ENCODE data around the gene UPP1. TPM values are rescaled to one million over a fixed set of nuclear protein-coding genes. Genes with fewer than 3 reads are reported as not detected.

UPP1 gene
- total and polyA plus RNA-seq, 4 experiments from 2014 or later, result 52.7 to 123 (median 80.7) TPM

DNA sequence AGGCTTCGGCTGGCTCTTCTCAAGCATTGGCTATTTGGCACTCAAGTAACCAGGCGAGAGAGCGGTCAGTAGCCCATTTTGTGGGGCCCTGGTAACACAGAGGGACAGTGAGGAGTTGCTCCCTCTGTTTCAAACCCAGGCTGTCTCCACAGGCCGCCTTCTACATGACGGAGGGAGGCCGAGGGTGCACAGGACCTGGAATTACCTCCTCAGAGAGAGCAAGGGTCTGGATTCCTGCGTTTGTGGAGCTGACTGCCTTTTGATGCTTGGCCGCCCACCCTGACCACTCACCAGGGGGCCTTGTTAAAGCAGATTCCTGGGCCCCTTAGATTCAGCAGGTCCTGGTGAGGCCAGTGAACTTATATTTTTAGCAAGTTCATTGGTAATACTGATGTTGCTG lies 12.3 kb downstream of the UPP1 start:
- DNase-seq, result no peak
- Histone ChIP-seq H3K9me3 (ENCODE audit: control insufficient read depth in 1 of 2, low read length in 2 of 2) (no peaks in the 10 kb centered on the region), H3K27me3 (ENCODE audit: insufficient read depth, low read length) (no peaks in the 10 kb centered on the region), H3K27ac (ENCODE audit: low read depth, low read length) (no peak overlapping the region), H3K36me3 (ENCODE audit: insufficient read depth, low read length) (peaks cover 68% of the 10 kb centered on the region), H3K4me1 (ENCODE audit: insufficient read depth, low read length) (peaks cover 61% of the 10 kb centered on the region), H3K4me3 (ENCODE audit: low read length in 2 of 2) (no peak overlapping the region)
- Mint-ChIP-seq H3K9me3 (no peaks in the 10 kb centered on the region), H3K36me3 (peaks cover 67 to 84% of the 10 kb centered on the region in 2 donors), H3K27ac (peak overlapping the region in 4 of 7 donors; percentile 47 to 84 (median 70)), H3K4me3 (no peak overlapping the region), H3K27me3 (no peaks in the 10 kb centered on the region), H3K4me1 (peaks cover 41 to 66% (median 45%) of the 10 kb centered on the region in 4 donors)
- ChIA-PET CTCF (ENCODE audit: partially characterized antibody) (interaction anchor here (1.2 to 13.3 kb wide), 8 partner anchors 9 to 156 kb away, joined by 3 to 218 read pairs (median 10); partner anchors contain the start of gene UPP1), POLR2A (ENCODE audit: partially characterized antibody) (interaction anchor here (1.8 to 4.5 kb wide), 3 partner anchors 12 to 109 kb away, joined by 5 to 20 read pairs (median 7); partner anchors contain the start of gene UPP1)
- intact Hi-C loops (cut with micrococcal nuclease), result no loop called here

DNA sequence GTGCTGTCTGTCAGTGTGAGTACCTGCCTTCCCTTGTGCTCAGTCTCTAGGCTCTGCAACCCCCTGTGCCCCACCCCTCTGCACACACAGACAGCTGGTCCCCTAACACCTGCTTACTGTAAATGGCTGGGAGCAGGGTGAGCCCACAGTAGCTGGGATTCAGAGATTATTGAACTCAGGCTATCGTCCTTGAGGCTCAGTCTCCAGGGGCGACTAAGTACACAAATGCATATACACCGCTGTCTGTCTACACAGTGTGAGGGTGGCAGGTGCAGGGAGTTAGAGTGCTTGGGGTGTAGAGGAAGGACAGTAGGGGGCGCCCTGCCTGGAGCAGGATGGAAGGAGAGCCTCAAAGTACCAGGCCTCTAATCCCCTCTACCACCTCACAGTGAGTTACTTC lies 12.9 kb downstream of the UPP1 start:
- H3K4me1 ChIP-seq (ENCODE audit: insufficient read depth, low read length), result peaks cover 55% of the 10 kb centered on the region
- ChIA-PET CTCF (ENCODE audit: partially characterized antibody) (interaction anchor here (1.2 to 13.3 kb wide), 10 partner anchors 8 to 157 kb away, joined by 3 to 218 read pairs (median 10); partner anchors contain the start of gene UPP1), POLR2A (ENCODE audit: partially characterized antibody) (interaction anchor here (1.8 to 4.5 kb wide), 3 partner anchors 13 to 110 kb away, joined by 5 to 20 read pairs (median 7); partner anchors contain the start of gene UPP1)
- peak in 2 of 5 donors; percentile 9 to 18 for DNase-seq
- Mint-ChIP-seq H3K36me3 (peaks cover 69 to 85% of the 10 kb centered on the region in 2 donors), H3K27ac (peak overlapping the region; percentile 59 to 88 (median 80)), H3K9me3 (no peaks in the 10 kb centered on the region), H3K27me3 (no peaks in the 10 kb centered on the region), H3K4me1 (peaks cover 38 to 61% (median 40%) of the 10 kb centered on the region in 4 donors), H3K4me3 (no peak overlapping the region)
- peaks cover 74% of the 10 kb centered on the region for H3K36me3 ChIP-seq (ENCODE audit: insufficient read depth, low read length)
- no peak overlapping the region for H3K4me3 ChIP-seq (ENCODE audit: low read length in 2 of 2)
- no peak overlapping the region for H3K27ac ChIP-seq (ENCODE audit: low read depth, low read length)
- H3K9me3 ChIP-seq (ENCODE audit: control insufficient read depth in 1 of 2, low read length in 2 of 2), result no peaks in the 10 kb centered on the region
- H3K27me3 ChIP-seq (ENCODE audit: insufficient read depth, low read length), result no peaks in the 10 kb centered on the region
- intact Hi-C loops (cut with micrococcal nuclease), result no loop called here

DNA sequence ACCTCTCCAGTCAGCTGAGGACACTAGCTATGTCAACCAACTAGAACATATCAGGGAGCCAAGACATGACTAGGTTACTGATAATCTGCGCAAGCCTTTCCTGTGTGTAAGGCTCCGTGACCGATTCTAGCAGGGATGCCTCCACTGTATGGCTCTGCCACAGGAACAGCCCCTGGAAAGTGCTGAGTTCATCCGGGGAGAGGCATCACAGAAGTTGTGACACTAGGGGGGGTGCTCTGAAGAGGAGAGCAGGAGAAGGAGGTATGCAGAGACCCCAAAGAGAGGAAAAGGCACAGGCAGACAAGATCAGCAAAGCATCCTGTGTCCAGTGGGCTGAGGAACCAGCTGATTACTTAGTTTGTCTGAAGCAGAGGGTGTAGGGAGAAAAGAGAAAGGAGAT lies 13.5 kb downstream of the UPP1 start:
- Mint-ChIP-seq H3K36me3 (peaks cover 73 to 88% of the 10 kb centered on the region in 2 donors), H3K4me1 (peaks cover 36 to 56% (median 36%) of the 10 kb centered on the region in 4 donors), H3K9me3 (no peaks in the 10 kb centered on the region), H3K4me3 (peak overlapping the region in 1 of 8 donors; percentile 45), H3K27ac (peak overlapping the region; percentile 59 to 88 (median 80)), H3K27me3 (no peaks in the 10 kb centered on the region)
- Histone ChIP-seq H3K9me3 (ENCODE audit: control insufficient read depth in 1 of 2, low read length in 2 of 2) (no peaks in the 10 kb centered on the region), H3K4me3 (ENCODE audit: low read length in 2 of 2) (no peak overlapping the region), H3K4me1 (ENCODE audit: insufficient read depth, low read length) (peaks cover 49% of the 10 kb centered on the region), H3K27me3 (ENCODE audit: insufficient read depth, low read length) (no peaks in the 10 kb centered on the region), H3K27ac (ENCODE audit: low read depth, low read length) (no peak overlapping the region), H3K36me3 (ENCODE audit: insufficient read depth, low read length) (peaks cover 79% of the 10 kb centered on the region)
- ChIA-PET POLR2A (ENCODE audit: partially characterized antibody) (interaction anchor here (1.8 to 4.5 kb wide), 2 partner anchors 14 to 110 kb away, joined by 7 to 20 read pairs; partner anchors contain the start of gene UPP1), CTCF (ENCODE audit: partially characterized antibody) (interaction anchor here (1.2 to 13.3 kb wide), 11 partner anchors 8 to 157 kb away, joined by 3 to 218 read pairs (median 9); partner anchors contain the start of gene UPP1)
- intact Hi-C loops (cut with micrococcal nuclease), result no loop called here
- DNase-seq, result no peak

DNA sequence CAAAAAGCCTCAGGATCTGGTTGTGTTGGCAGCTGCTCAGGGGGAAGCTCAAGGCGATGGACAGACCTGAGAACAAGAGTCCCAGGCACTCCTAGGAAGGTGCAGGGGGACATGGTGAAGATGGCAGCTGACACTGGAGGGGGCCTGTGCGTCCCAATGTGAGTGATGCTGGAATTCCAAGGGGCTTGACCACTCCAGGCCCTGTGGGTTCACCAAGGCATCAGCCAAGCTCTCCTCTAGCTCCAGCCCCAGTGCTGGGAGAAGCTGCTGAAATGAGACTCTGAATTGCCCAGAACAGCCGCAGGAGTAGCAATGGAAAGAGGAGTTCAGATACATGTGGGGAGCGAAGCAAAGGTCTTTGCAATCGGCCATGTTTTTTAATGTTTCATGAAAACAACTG lies 16.0 kb downstream of the UPP1 start:
- no peaks in the 10 kb centered on the region for H3K9me3 Mint-ChIP-seq
- peaks cover 14 to 35% (median 17%) of the 10 kb centered on the region in 4 donors for H3K4me1 Mint-ChIP-seq
- no peak for DNase-seq
- Histone ChIP-seq H3K27ac (ENCODE audit: low read depth, low read length) (no peak overlapping the region), H3K36me3 (ENCODE audit: insufficient read depth, low read length) (peaks cover 76% of the 10 kb centered on the region), H3K4me3 (ENCODE audit: low read length in 2 of 2) (no peak overlapping the region), H3K4me1 (ENCODE audit: insufficient read depth, low read length) (peaks cover 30% of the 10 kb centered on the region), H3K9me3 (ENCODE audit: control insufficient read depth in 1 of 2, low read length in 2 of 2) (no peaks in the 10 kb centered on the region), H3K27me3 (ENCODE audit: insufficient read depth, low read length) (no peaks in the 10 kb centered on the region)
- POLR2A ChIA-PET (ENCODE audit: partially characterized antibody), result interaction anchor here (0.6 to 2.1 kb wide), 4 partner anchors 9 to 114 kb away, joined by 3 to 7 read pairs (median 4); partner anchors contain the start of gene UPP1
- H3K27ac Mint-ChIP-seq, result peak overlapping the region in 6 of 7 donors; percentile 18 to 87 (median 82)
- intact Hi-C loops (cut with micrococcal nuclease), result no loop called here
- H3K36me3 Mint-ChIP-seq, result peaks cover 69 to 84% of the 10 kb centered on the region in 2 donors
- H3K4me3 Mint-ChIP-seq, result no peak overlapping the region
- H3K27me3 Mint-ChIP-seq, result no peaks in the 10 kb centered on the region
- CTCF ChIA-PET (ENCODE audit: partially characterized antibody), result interaction anchor here (0.5 to 13.3 kb wide), 6 partner anchors 13 to 160 kb away, joined by 3 to 218 read pairs (median 13); no protein-coding TSS in a partner anchor

DNA sequence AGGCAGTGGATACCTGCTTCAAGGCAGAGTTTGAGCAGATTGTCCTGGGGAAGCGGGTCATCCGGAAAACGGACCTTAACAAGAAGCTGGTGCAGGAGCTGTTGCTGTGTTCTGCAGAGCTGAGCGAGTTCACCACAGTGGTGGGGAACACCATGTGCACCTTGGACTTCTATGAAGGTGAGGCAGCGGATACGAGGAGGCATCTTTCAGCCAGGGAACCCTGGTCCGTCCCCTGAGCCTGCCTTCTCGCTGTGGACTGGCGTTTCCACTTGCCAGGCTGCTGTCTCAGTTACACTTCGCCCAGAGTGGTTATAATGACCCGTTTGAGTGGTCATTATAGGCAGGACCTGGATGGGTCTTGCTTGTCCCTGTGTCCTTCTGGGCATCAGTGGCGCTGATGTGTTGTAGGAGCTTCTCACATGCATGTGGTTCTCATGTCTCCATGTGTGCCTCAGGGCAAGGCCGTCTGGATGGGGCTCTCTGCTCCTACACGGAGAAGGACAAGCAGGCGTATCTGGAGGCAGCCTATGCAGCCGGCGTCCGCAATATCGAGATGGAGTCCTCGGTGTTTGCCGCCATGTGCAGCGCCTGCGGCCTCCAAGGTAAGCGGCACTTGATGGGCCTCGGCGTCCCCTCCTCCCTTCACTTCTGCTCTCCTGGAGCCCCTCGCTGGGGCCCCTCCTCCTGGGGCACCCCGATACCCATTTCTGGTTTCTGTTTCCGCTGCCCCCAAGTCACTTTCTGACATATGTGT lies 18.0 kb downstream of the UPP1 start:
- Histone ChIP-seq H3K36me3 (ENCODE audit: insufficient read depth, low read length) (peaks cover 61% of the 10 kb centered on the region), H3K4me3 (ENCODE audit: low read length in 2 of 2) (no peak overlapping the region), H3K9me3 (ENCODE audit: control insufficient read depth in 1 of 2, low read length in 2 of 2) (no peaks in the 10 kb centered on the region), H3K27me3 (ENCODE audit: insufficient read depth, low read length) (no peaks in the 10 kb centered on the region), H3K27ac (ENCODE audit: low read depth, low read length) (no peak overlapping the region), H3K4me1 (ENCODE audit: insufficient read depth, low read length) (peaks cover 18% of the 10 kb centered on the region)
- POLR2A ChIA-PET (ENCODE audit: partially characterized antibody), result interaction anchor here (2.1 to 5.1 kb wide), 2 partner anchors 11 to 116 kb away, joined by 5 to 66 read pairs; no protein-coding TSS in a partner anchor
- Mint-ChIP-seq H3K36me3 (peaks cover 64 to 74% of the 10 kb centered on the region in 2 donors), H3K9me3 (no peaks in the 10 kb centered on the region), H3K27me3 (no peaks in the 10 kb centered on the region), H3K27ac (peak overlapping the region in 3 of 7 donors; percentile 13 to 83 (median 40)), H3K4me3 (no peak overlapping the region), H3K4me1 (peaks cover 16 to 36% (median 18%) of the 10 kb centered on the region in 4 donors)
- intact Hi-C loops (cut with micrococcal nuclease), result no loop called here
- CTCF ChIA-PET (ENCODE audit: partially characterized antibody), result interaction anchor here (0.7 to 13.3 kb wide), 7 partner anchors 11 to 162 kb away, joined by 3 to 218 read pairs (median 42); partner anchors contain the start of gene UPP1
- no peak for DNase-seq

DNA sequence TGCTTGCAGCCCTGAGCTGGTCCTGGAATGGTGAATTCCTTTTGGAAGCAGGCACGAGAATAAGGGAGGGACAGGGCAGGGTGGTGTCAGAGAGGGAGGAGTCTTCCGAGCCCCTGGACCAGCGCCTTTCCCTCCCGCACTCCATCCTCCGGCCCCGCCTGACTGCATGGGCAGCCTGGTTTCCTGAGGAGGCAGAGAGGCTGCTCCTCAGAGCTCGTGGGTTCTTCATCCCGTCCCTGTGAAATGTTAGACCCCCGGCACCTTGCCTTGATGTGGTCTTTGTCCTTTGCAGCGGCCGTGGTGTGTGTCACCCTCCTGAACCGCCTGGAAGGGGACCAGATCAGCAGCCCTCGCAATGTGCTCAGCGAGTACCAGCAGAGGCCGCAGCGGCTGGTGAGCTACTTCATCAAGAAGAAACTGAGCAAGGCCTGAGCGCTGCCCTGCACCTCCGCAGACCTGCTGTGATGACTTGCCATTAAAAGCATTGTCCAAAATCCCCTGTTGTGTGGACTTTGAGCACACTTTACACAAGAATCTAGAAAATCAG lies 18.9 kb downstream of the UPP1 start:
- Mint-ChIP-seq H3K9me3 (no peaks in the 10 kb centered on the region), H3K27me3 (no peaks in the 10 kb centered on the region), H3K27ac (peak overlapping the region in 5 of 7 donors; percentile 22 to 82 (median 61)), H3K4me3 (no peak overlapping the region), H3K36me3 (peaks cover 56 to 68% of the 10 kb centered on the region in 2 donors), H3K4me1 (peaks cover 11 to 31% (median 14%) of the 10 kb centered on the region in 4 donors)
- H3K36me3 ChIP-seq (ENCODE audit: insufficient read depth, low read length), result peaks cover 54% of the 10 kb centered on the region
- DNase-seq, result no peak
- H3K27me3 ChIP-seq (ENCODE audit: insufficient read depth, low read length), result no peaks in the 10 kb centered on the region
- no peak overlapping the region for H3K4me3 ChIP-seq (ENCODE audit: low read length in 2 of 2)
- ChIA-PET CTCF (ENCODE audit: partially characterized antibody) (interaction anchor here (0.7 to 13.3 kb wide), 8 partner anchors 12 to 163 kb away, joined by 3 to 218 read pairs (median 23); partner anchors contain the start of gene UPP1), POLR2A (ENCODE audit: partially characterized antibody) (interaction anchor here (2.5 to 5.1 kb wide), 2 partner anchors 19 to 117 kb away, joined by 12 to 66 read pairs; partner anchors contain the start of gene UPP1)
- peaks cover 13% of the 10 kb centered on the region for H3K4me1 ChIP-seq (ENCODE audit: insufficient read depth, low read length)
- H3K9me3 ChIP-seq (ENCODE audit: control insufficient read depth in 1 of 2, low read length in 2 of 2), result no peaks in the 10 kb centered on the region
- no peak overlapping the region for H3K27ac ChIP-seq (ENCODE audit: low read depth, low read length)
- intact Hi-C loops (cut with micrococcal nuclease), result no loop called here
